Measurements from ENCODE around the gene GMDS.

DNA sequence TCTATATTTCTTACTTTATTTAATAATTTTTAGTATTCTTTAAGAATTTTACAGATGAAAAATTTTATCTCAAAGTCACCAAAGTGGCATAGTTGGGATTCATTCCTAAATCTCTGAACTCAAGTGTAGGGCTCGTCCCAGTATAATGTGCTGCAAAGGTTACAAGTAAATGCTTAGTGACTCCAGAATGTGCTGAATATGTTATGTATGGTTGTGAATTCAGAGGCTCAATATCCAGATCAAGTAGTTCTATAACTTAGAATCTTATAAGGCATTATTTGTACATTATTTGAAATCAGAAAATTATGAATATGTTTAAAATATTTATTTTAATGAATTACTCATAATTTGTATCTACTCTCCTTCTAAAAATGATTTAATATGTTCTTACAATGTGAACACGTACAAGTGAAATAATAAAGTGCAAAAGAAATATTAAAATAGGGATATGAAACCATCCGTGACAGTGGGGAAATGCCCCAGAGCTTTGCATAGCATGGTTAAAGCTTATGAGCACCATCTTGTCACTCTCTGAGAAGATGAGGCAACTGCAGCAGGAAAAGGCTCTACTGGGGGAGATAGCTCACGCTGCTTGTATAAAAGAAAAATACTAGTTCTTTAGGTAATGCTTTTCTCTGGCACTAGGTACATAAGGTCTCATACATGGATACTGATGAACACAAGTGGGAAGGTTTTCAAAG, 376.7 kb downstream of the GMDS start:
- TF ChIP-seq, protein P1, sequence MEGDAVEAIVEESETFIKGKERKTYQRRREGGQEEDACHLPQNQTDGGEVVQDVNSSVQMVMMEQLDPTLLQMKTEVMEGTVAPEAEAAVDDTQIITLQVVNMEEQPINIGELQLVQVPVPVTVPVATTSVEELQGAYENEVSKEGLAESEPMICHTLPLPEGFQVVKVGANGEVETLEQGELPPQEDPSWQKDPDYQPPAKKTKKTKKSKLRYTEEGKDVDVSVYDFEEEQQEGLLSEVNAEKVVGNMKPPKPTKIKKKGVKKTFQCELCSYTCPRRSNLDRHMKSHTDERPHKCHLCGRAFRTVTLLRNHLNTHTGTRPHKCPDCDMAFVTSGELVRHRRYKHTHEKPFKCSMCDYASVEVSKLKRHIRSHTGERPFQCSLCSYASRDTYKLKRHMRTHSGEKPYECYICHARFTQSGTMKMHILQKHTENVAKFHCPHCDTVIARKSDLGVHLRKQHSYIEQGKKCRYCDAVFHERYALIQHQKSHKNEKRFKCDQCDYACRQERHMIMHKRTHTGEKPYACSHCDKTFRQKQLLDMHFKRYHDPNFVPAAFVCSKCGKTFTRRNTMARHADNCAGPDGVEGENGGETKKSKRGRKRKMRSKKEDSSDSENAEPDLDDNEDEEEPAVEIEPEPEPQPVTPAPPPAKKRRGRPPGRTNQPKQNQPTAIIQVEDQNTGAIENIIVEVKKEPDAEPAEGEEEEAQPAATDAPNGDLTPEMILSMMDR (conservative IDR thresholded peaks at IDR 0.05 in 1 of 2, IDR thresholded peaks at IDR 0.05 in 1 of 2; ENCODE audit: extremely low read depth in 1 of 2, insufficient read depth in 1 of 2, low read depth in 1 of 2, low read length in 2 of 2), result no peak
- no peak for TF ChIP-seq EZH2 (IDR thresholded peaks at IDR 0.05; ENCODE audit: borderline replicate concordance, low read length)
